Vagina (tissue), 2 donors: Measurements from ENCODE around the gene PCDHA9. TPM values are rescaled to one million over a fixed set of nuclear protein-coding genes. Genes with fewer than 3 reads are reported as not detected.
A peak's percentile ranks its signal among the peaks of the same experiment; 100 is the strongest.

Source experiments
- DNase-seq, 2 donors: peaks; one replicate each; pipeline ENCODE4 v3.0.0-alpha.2; 2017; ENCODE audit errors: extremely low spot score in 2 of 2
- H3K27ac ChIP-seq: fragments of 200-600 bp; sonication (generic); one replicate; pipeline ENCODE4 v1.5.1; 2019
- H3K27me3 ChIP-seq: fragments of 200-600 bp; sonication (generic); one replicate; pipeline ENCODE4 v1.5.1; 2019
- H3K36me3 ChIP-seq, 2 donors: fragments of 200-600 bp; sonication (generic); one replicate each; pipeline ENCODE4 v1.5.1; 2017 to 2019
- H3K4me1 ChIP-seq: fragments of 200-600 bp; sonication (generic); one replicate; pipeline ENCODE4 v1.5.1; 2019
- H3K4me3 ChIP-seq, 2 donors: fragments of 200-600 bp; sonication (generic); 1 replicate in 1 of 2; 2 replicates in 1 of 2; pipeline ENCODE4 v1.5.1; 2016 to 2019
- H3K9me3 ChIP-seq: fragments of 200-600 bp; sonication (generic); one replicate; pipeline ENCODE4 v1.5.1; 2019
- POLR2A ChIP-seq, 2 donors: fragments of 450-650 bp; IDR thresholded peaks; one replicate each; pipeline ENCODE4 v1.6.1; 2017; ENCODE audit warnings: antibody characterized with exemption in 2 of 2, mild to moderate bottlenecking in 2 of 2, moderate library complexity in 2 of 2
- POLR2AphosphoS5 ChIP-seq, 2 donors: sonication (generic); formaldehyde crosslinking; IDR thresholded peaks; one replicate each; pipeline ENCODE4 v1.9.0; 2017; ENCODE audit warnings: antibody characterized with exemption in 2 of 2, mild to moderate bottlenecking in 2 of 2, low read depth in 1 of 2; ENCODE audit not compliant: insufficient read depth in 1 of 2
- intact Hi-C: fragments of 100-400 bp; cut with DNase I; formaldehyde crosslinking; loops from one replicate; pipeline ENCODE4 v1.15.1; 2023
- total RNA-seq: library from RNA; depleted of rRNA; stranded (reverse); fragments of >200 nt; gene quantifications from one replicate; pipeline ENCODE4 v1.2.3, GENCODE V29; 2016
- TF ChIP-seq, protein P1 (sequence below), 3 experiments: fragments of 450-650 bp in 2 of 3; fragments of 200-600 bp in 1 of 3; sonication (generic) in 1 of 3; IDR thresholded peaks; one replicate each; pipeline ENCODE4 v1.5.1; 2017 to 2019; ENCODE audit warnings: antibody characterized with exemption in 3 of 3, mild to moderate bottlenecking in 2 of 3, moderate library complexity in 2 of 3

The PCDHA9 gene
- total RNA-seq, 1 donor from 2014 or later: 0.25 TPM

DNA sequence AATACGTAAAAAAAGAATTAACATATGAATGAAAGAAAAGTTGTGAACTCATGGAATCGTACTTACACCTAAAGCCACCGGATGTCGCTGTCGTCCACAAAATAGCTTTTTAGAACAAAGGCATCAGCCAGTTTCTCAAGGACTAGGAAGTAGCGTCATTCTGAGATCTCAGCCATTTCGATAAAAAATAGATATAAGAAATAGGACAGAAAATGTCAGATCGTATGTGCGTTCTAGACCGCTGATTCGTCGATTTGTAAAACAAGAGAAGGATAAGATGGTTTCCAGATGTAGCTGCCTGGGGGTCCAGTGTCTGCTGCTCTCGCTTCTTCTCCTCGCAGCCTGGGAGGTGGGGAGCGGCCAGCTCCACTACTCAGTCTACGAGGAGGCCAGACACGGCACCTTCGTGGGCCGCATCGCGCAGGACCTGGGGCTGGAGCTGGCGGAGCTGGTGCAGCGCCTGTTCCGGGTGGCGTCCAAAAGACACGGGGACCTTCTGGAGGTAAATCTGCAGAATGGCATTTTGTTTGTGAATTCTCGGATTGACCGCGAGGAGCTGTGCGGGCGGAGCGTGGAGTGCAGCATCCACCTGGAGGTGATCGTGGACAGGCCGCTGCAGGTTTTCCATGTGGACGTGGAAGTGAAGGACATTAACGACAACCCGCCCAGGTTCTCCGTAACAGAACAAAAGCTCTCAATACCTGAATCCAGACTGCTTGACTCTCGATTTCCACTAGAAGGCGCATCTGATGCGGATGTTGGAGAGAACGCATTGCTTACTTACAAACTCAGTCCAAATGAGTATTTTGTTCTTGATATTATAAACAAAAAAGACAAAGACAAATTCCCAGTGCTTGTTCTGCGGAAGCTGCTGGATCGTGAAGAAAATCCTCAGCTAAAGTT lies 7.8 kb downstream of the PCDHA9 start, which contains the start of gene PCDHA10:
TSS of gene PCDHA10 (plus strand) at position 126 of the 903 bp plus-strand sequence. CDS start at position 278, 152 bp downstream.
- Histone ChIP-seq H3K27me3 (no peaks in the 10 kb centered on the region), H3K27ac (no peak within 1 kb of the TSS), H3K36me3 (no peaks in the 10 kb centered on the region), H3K4me1 (no peaks in the 10 kb centered on the region), H3K4me3 (peak within 1 kb of the TSS in 1 of 2 donors; percentile 24), H3K9me3 (no peaks in the 10 kb centered on the region)
- TF ChIP-seq, protein P1, sequence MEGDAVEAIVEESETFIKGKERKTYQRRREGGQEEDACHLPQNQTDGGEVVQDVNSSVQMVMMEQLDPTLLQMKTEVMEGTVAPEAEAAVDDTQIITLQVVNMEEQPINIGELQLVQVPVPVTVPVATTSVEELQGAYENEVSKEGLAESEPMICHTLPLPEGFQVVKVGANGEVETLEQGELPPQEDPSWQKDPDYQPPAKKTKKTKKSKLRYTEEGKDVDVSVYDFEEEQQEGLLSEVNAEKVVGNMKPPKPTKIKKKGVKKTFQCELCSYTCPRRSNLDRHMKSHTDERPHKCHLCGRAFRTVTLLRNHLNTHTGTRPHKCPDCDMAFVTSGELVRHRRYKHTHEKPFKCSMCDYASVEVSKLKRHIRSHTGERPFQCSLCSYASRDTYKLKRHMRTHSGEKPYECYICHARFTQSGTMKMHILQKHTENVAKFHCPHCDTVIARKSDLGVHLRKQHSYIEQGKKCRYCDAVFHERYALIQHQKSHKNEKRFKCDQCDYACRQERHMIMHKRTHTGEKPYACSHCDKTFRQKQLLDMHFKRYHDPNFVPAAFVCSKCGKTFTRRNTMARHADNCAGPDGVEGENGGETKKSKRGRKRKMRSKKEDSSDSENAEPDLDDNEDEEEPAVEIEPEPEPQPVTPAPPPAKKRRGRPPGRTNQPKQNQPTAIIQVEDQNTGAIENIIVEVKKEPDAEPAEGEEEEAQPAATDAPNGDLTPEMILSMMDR (IDR thresholded peaks at IDR 0.05): peak in 2 of 3 experiments; percentile 8 to 32
- TF ChIP-seq POLR2AphosphoS5 (IDR thresholded peaks at IDR 0.05; ENCODE audit: insufficient read depth in 1 of 2, low read depth in 1 of 2): no peak
- intact Hi-C loops: no loop called here
- DNase-seq: no peak

DNA sequence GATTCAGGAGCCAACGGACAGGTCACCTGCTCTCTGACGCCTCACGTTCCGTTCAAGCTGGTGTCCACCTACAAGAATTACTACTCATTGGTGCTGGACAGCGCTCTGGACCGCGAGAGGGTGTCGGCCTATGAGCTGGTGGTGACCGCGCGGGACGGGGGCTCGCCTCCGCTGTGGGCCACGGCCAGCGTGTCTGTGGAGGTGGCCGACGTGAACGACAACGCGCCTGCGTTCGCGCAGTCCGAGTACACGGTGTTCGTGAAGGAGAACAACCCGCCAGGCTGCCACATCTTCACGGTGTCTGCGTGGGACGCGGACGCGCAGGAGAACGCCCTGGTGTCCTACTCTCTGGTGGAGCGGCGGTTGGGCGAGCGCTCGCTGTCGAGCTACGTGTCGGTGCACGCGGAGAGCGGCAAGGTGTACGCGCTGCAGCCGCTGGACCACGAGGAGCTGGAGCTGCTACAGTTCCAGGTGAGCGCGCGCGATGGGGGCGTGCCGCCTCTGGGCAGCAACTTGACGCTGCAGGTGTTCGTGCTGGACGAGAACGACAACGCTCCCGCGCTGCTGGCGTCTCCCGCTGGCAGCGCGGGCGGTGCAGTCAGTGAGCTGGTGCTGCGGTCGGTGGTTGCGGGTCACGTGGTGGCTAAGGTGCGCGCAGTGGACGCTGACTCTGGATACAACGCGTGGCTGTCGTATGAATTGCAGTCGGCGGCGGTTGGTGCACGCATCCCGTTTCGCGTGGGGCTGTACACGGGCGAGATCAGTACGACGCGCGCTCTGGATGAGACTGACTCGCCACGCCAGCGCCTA lies 9.2 kb downstream of the PCDHA9 start:
- Histone ChIP-seq H3K27me3 (no peaks in the 10 kb centered on the region), H3K4me1 (no peaks in the 10 kb centered on the region), H3K36me3 (no peaks in the 10 kb centered on the region), H3K4me3 (no peak overlapping the region), H3K9me3 (no peaks in the 10 kb centered on the region), H3K27ac (no peak overlapping the region)
- intact Hi-C loops: no loop called here
- TF ChIP-seq POLR2AphosphoS5 (IDR thresholded peaks at IDR 0.05; ENCODE audit: insufficient read depth in 1 of 2, low read depth in 1 of 2) (no peak), POLR2A (IDR thresholded peaks at IDR 0.05) (no peak)
- TF ChIP-seq, protein P1 (IDR thresholded peaks at IDR 0.05): no peak
- no peak for DNase-seq

- Histone ChIP-seq H3K27me3 (no peaks in the 10 kb centered on the region), H3K27ac (no peak overlapping the region), H3K4me1 (no peaks in the 10 kb centered on the region), H3K4me3 (no peak overlapping the region), H3K36me3 (no peaks in the 10 kb centered on the region), H3K9me3 (peaks cover 2% of the 10 kb centered on the region)
- no peak for DNase-seq
- intact Hi-C loops: no loop called here
- TF ChIP-seq, protein P1 (IDR thresholded peaks at IDR 0.05): no peak
- TF ChIP-seq POLR2AphosphoS5 (IDR thresholded peaks at IDR 0.05; ENCODE audit: insufficient read depth in 1 of 2, low read depth in 1 of 2) (no peak), POLR2A (IDR thresholded peaks at IDR 0.05) (no peak)
Observed at GRCh38 chr5:140857987-140858240, 9.7 kb downstream of the PCDHA9 start.

DNA sequence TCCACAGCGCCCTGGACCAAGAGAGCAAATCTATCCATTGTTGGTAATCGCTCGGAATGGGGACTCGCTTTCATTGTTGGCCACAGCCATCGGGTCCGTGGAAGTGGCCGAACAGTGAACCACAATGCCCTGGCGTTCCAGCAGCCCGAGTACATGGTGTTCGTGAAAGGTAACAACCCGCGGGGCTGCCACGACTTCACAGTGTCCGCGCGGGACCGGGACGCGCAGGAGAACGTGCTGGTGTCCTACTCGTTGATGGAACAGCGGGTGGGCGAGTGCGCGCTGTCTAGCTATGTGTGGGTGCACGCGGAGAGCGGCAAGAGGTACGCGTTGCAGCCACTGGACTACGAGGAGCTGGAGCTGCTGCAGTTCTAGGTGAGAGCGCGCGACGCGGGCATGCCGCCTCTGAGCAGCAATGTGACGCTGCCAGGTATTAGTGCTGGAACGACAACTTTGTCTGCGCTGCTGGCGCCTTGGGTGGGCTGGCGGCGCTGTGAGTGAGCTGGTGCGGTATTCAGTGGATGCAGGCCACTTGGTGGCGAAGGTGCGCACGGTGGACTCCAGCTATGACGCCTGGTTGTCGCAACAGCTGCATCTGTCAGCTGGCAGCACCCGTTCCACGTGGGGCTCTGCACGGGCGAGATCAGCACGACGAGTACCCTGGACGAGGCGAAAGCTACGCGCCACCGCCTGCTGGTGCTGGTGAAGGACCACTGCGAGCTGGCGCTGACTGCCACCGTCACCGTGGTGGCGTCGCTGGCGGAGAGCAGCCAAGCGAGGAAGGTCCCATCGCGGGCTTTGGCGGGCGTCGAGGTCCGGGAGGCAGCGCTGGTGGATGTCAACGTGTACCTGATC lies 14.5 kb downstream of the PCDHA9 start:
- TF ChIP-seq POLR2AphosphoS5 (IDR thresholded peaks at IDR 0.05; ENCODE audit: insufficient read depth in 1 of 2, low read depth in 1 of 2) (no peak), POLR2A (IDR thresholded peaks at IDR 0.05) (no peak)
- TF ChIP-seq, protein P1 (IDR thresholded peaks at IDR 0.05): no peak
- Histone ChIP-seq H3K4me3 (no peak overlapping the region), H3K9me3 (peaks cover 6% of the 10 kb centered on the region), H3K27me3 (no peaks in the 10 kb centered on the region), H3K4me1 (no peaks in the 10 kb centered on the region), H3K27ac (no peak overlapping the region), H3K36me3 (no peaks in the 10 kb centered on the region)
- intact Hi-C loops: no loop called here
- DNase-seq: no peak
